Neural cell (in vitro differentiated cells): ENCODE data around the gene GRM2. TPM values are rescaled to one million over a fixed set of nuclear protein-coding genes. Genes with fewer than 3 reads are reported as not detected.

Experiments
- H2AFZ ChIP-seq: fragments of 200-600, 300-800 bp; sonication (generic), shearing (Covaris generic); 2 replicates; pipeline ENCODE4 v1.6.0; 2014; ENCODE audit warnings: low read depth, mild to moderate bottlenecking, antibody characterized with exemption, low read length, moderate library complexity
- H3F3A ChIP-seq: fragments of 200-600 bp; shearing (Covaris generic); 2 replicates; pipeline ENCODE4 v1.6.1; 2016; ENCODE audit warnings: mild to moderate bottlenecking, moderate library complexity, mixed read lengths, antibody characterized with exemption, low read length; ENCODE audit not compliant: insufficient read depth, poor library complexity, severe bottlenecking
- H3K27ac ChIP-seq: fragments of 200-600, 300-800 bp; sonication (generic), shearing (Covaris generic); 2 replicates; pipeline ENCODE4 v1.5.1; 2014; ENCODE audit warnings: mild to moderate bottlenecking, low read length, moderate library complexity
- H3K27me3 ChIP-seq: fragments of 300-800, 200-600 bp; sonication (generic), shearing (Covaris generic); 2 replicates; pipeline ENCODE4 v1.6.0; 2014; ENCODE audit warnings: mild to moderate bottlenecking, low read depth, low read length, moderate library complexity; ENCODE audit not compliant: insufficient read depth
- H3K36me3 ChIP-seq: fragments of 300-800, 200-600 bp; sonication (generic), shearing (Covaris generic); 2 replicates; pipeline ENCODE4 v1.5.1; 2014; ENCODE audit warnings: mild to moderate bottlenecking, antibody characterized with exemption, low read length, moderate library complexity; ENCODE audit not compliant: insufficient read depth
- H3K4me2 ChIP-seq: fragments of 300-800, 200-600 bp; sonication (generic), shearing (Covaris generic); 2 replicates; pipeline ENCODE4 v1.6.0; 2014; ENCODE audit warnings: mild to moderate bottlenecking, low read length
- H3K4me3 ChIP-seq: fragments of 300-800, 200-600 bp; sonication (generic), shearing (Covaris generic); 2 replicates; pipeline ENCODE4 v1.5.1; 2014; ENCODE audit warnings: mild to moderate bottlenecking, low read length, moderate library complexity
- H3K79me2 ChIP-seq: fragments of 200-600 bp; shearing (Covaris generic); replicated peaks from 2 replicates; pipeline ENCODE4 v1.6.0; 2014; ENCODE audit warnings: mild to moderate bottlenecking, low read length, moderate library complexity; ENCODE audit not compliant: insufficient read depth
- H3K9ac ChIP-seq: fragments of 300-800, 200-600 bp; sonication (generic), shearing (Covaris generic); 2 replicates; pipeline ENCODE4 v1.6.1; 2016; ENCODE audit warnings: mild to moderate bottlenecking, low read length, mixed read lengths
- H3K9me2 ChIP-seq: fragments of 200-600 bp; shearing (Covaris generic); 2 replicates; pipeline ENCODE4 v1.6.1; 2016; ENCODE audit warnings: mild to moderate bottlenecking, low read length, mixed read lengths; ENCODE audit not compliant: insufficient read depth
- H3K9me3 ChIP-seq: fragments of 200-600, 300-800 bp; sonication (generic), shearing (Covaris generic); 2 replicates; pipeline ENCODE4 v1.6.1; 2016; ENCODE audit warnings: mild to moderate bottlenecking, mixed run types, low read length, moderate library complexity, mixed read lengths
- H4K20me1 ChIP-seq: fragments of 200-600 bp; shearing (Covaris generic); 2 replicates; pipeline ENCODE4 v1.6.1; 2016; ENCODE audit warnings: mild to moderate bottlenecking, mixed run types; ENCODE audit not compliant: insufficient read depth
- EP300 ChIP-seq: fragments of 450-650 bp; conservative IDR thresholded peaks from 2 replicates; pipeline ENCODE4 v1.6.1; 2014; ENCODE audit warnings: antibody characterized with exemption, mild to moderate bottlenecking, moderate library complexity; ENCODE audit not compliant: poor library complexity, severe bottlenecking
- EZH2 ChIP-seq: fragments of 200-600, 300-800 bp; shearing (Covaris generic), sonication (generic); IDR thresholded peaks from 2 replicates; pipeline ENCODE4 v1.6.1; 2014; ENCODE audit warnings: antibody characterized with exemption, low read length, borderline replicate concordance, mild to moderate bottlenecking; ENCODE audit not compliant: insufficient read depth, poor library complexity, severe bottlenecking
- MXI1 ChIP-seq: fragments of 450-650 bp; conservative IDR thresholded peaks from 2 replicates; pipeline ENCODE4 v1.6.1; 2014; ENCODE audit warnings: antibody characterized with exemption, mild to moderate bottlenecking; ENCODE audit not compliant: poor library complexity, severe bottlenecking
- POLR2AphosphoS5 ChIP-seq: IDR thresholded peaks from 2 replicates; pipeline ENCODE4 v1.6.1; 2012
- RAD21 ChIP-seq: fragments of 450-650 bp; conservative IDR thresholded peaks from 2 replicates; pipeline ENCODE4 v1.6.1; 2014; ENCODE audit warnings: antibody characterized with exemption, mild to moderate bottlenecking, moderate library complexity
- REST ChIP-seq: IDR thresholded peaks from 2 replicates; pipeline ENCODE4 v1.6.1; 2012; ENCODE audit warnings: borderline replicate concordance
- SMC3 ChIP-seq: fragments of 450-650 bp; conservative IDR thresholded peaks from 2 replicates; pipeline ENCODE4 v1.6.1; 2014; ENCODE audit warnings: antibody characterized with exemption, mild to moderate bottlenecking, moderate library complexity; ENCODE audit not compliant: poor library complexity
- TAF1 ChIP-seq: IDR thresholded peaks from 2 replicates; pipeline ENCODE4 v1.6.1; 2012; ENCODE audit warnings: low read depth
- polyA plus RNA-seq: library from polyadenylated mRNA; depleted of rRNA; stranded (reverse); fragments of >200 nt; gene quantifications from 2 replicates; pipeline ENCODE4 v1.2.3, GENCODE V29; 2014
- small RNA-seq, 3 experiments: library from RNA; depleted of rRNA; stranded (forward); fragments of <200 nt; gene quantifications; one replicate each; pipeline ENCODE3, GENCODE V24; 2012
- TF ChIP-seq, protein P1 (sequence below): fragments of 450-650 bp; IDR thresholded peaks from 2 replicates; pipeline ENCODE4 v1.5.1; 2014; ENCODE audit warnings: antibody characterized with exemption, mild to moderate bottlenecking, moderate library complexity; ENCODE audit not compliant: poor library complexity, severe bottlenecking

The GRM2 gene
- polyA plus RNA-seq, 1 donor from 2014 or later: 9.1 TPM

DNA sequence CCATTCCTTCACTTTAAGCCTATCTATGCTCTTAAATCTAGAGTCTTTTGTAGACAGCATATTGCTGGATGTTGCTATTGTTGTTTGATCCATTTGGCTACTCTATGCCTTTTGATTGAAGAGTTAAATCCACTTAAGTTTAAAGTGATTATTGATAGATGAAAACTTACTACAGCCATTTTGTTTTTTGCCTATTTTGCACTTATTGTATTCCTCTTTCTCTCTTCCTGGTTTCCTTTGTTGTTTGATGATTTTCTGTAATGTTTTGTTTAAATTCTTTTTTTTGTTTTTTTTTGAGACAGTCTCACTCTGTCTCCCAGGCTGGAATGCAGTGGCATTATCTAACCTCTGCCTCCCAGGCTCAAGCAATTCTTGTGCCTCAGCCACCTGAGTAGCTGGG lies 52.3 kb downstream of the GRM2 start:
- TF ChIP-seq EZH2 (no peak), MXI1 (no peak), EP300 (no peak), SMC3 (no peak), POLR2AphosphoS5 (no peak), TAF1 (no peak), RAD21 (no peak), REST (no peak)
- TF ChIP-seq, protein P1, sequence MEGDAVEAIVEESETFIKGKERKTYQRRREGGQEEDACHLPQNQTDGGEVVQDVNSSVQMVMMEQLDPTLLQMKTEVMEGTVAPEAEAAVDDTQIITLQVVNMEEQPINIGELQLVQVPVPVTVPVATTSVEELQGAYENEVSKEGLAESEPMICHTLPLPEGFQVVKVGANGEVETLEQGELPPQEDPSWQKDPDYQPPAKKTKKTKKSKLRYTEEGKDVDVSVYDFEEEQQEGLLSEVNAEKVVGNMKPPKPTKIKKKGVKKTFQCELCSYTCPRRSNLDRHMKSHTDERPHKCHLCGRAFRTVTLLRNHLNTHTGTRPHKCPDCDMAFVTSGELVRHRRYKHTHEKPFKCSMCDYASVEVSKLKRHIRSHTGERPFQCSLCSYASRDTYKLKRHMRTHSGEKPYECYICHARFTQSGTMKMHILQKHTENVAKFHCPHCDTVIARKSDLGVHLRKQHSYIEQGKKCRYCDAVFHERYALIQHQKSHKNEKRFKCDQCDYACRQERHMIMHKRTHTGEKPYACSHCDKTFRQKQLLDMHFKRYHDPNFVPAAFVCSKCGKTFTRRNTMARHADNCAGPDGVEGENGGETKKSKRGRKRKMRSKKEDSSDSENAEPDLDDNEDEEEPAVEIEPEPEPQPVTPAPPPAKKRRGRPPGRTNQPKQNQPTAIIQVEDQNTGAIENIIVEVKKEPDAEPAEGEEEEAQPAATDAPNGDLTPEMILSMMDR: no peak
- Histone ChIP-seq H4K20me1 (no peaks in the 10 kb centered on the region), H3K79me2 (no peaks in the 10 kb centered on the region), H3K27ac (no peak overlapping the region), H2AFZ (no peak overlapping the region), H3K27me3 (no peaks in the 10 kb centered on the region), H3K36me3 (no peaks in the 10 kb centered on the region), H3F3A (no peaks in the 10 kb centered on the region), H3K9ac (no peak overlapping the region), H3K9me3 (peaks cover 8% of the 10 kb centered on the region), H3K4me3 (no peak overlapping the region), H3K4me2 (no peak overlapping the region), H3K9me2 (no peaks in the 10 kb centered on the region)

Small RNA genes within 50 kb of the gene (small RNA-seq; reads per million reads assigned to genes)
- gene RNA5SP132: 4.5 to 9.6 (median 6.5) reads per million in 3 experiments

Other genes starting within 250 kb of the GRM2 start
- 9.4 and 11.9 TPM in 2 replicates for gene DCAF1, start 207.1 kb upstream of the GRM2 start, polyA plus RNA-seq
- 14.5 and 14.9 TPM in 2 replicates for gene RAD54L2, start 168.3 kb upstream of the GRM2 start, polyA plus RNA-seq
- 33.0 and 35.4 TPM in 2 replicates for gene TEX264, start 35.8 kb upstream of the GRM2 start, polyA plus RNA-seq
- not detected in 2 replicates for gene IQCF6, start 72.2 kb downstream of the GRM2 start, polyA plus RNA-seq
- not detected in 2 replicates for gene IQCF2, start 154.5 kb downstream of the GRM2 start, polyA plus RNA-seq
- gene IQCF5, start 168.5 kb downstream of the GRM2 start, polyA plus RNA-seq: not detected in 2 replicates
- not detected in 2 replicates for gene IQCF1, start 196.3 kb downstream of the GRM2 start, polyA plus RNA-seq
- gene RRP9, start 234.8 kb downstream of the GRM2 start, polyA plus RNA-seq: 26.8 and 26.9 TPM in 2 replicates
- 5.3 and 5.6 TPM in 2 replicates for gene PARP3, start 235.3 kb downstream of the GRM2 start, polyA plus RNA-seq
- not detected in 2 replicates for gene GPR62, start 248.3 kb downstream of the GRM2 start, polyA plus RNA-seq